Measurements from ENCODE around the gene APOE.
A peak's percentile ranks its signal among the peaks of the same experiment; 100 is the strongest.

DNA sequence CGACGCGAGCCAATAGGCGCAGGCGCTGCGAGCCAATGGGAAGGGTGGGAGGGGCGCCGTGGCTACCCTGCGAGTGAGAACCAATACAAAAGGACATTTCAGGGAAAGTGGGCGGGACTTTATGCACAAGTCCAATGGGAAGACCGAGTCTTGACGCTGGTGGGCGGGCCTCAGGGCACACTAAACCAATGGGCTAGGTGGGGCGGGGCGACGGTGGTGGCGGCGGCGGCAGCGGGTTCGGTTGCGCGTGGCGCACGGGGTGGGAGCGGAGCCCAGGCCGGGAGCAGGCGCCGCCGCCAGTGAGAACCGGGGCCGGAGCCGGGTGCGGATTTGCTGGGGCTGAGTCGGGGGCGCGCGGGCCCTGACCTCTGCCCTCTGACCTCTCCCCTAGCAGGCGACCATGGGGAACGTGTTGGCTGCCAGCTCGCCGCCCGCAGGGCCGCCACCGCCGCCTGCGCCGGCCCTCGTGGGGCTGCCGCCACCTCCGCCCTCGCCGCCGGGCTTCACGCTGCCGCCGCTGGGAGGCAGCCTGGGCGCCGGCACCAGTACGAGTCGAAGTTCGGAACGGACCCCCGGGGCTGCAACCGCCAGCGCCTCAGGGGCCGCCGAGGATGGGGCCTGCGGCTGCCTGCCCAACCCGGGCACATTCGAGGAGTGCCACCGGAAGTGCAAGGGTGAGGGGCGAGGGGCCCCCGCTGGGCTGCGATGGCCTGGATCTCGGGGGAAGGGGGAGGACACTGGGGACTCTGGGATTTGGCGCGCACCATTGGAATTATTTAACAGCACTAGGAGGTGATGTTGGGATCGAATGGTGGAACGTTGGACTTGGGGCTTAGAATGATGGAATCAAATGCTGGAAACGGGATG lies 14.3 kb upstream of the APOE start, which contains the start of gene TOMM40:
- TF ChIP-seq, protein P1, sequence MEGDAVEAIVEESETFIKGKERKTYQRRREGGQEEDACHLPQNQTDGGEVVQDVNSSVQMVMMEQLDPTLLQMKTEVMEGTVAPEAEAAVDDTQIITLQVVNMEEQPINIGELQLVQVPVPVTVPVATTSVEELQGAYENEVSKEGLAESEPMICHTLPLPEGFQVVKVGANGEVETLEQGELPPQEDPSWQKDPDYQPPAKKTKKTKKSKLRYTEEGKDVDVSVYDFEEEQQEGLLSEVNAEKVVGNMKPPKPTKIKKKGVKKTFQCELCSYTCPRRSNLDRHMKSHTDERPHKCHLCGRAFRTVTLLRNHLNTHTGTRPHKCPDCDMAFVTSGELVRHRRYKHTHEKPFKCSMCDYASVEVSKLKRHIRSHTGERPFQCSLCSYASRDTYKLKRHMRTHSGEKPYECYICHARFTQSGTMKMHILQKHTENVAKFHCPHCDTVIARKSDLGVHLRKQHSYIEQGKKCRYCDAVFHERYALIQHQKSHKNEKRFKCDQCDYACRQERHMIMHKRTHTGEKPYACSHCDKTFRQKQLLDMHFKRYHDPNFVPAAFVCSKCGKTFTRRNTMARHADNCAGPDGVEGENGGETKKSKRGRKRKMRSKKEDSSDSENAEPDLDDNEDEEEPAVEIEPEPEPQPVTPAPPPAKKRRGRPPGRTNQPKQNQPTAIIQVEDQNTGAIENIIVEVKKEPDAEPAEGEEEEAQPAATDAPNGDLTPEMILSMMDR (IDR thresholded peaks at IDR 0.05): no peak
- TF ChIP-seq POLR2AphosphoS5 (IDR thresholded peaks at IDR 0.05): peak in 2 of 4 donors; percentile 70 to 79
- TF ChIP-seq POLR2A (IDR thresholded peaks at IDR 0.05): no peak
